Gastroesophageal sphincter (tissue), 4 donors: ENCODE data around the gene CCSER1. TPM values are rescaled to one million over a fixed set of nuclear protein-coding genes. Genes with fewer than 3 reads are reported as not detected.
"Not testable (repeated sequence)": the region's sequence is repeated elsewhere in the genome, so short reads cannot be mapped to it uniquely, and the experiment has no call there.

Experiments used
- ATAC-seq: fragments of 150-250 bp; one replicate; pipeline ENCODE4 v1.9.1; 2016; ENCODE audit warnings: mild to moderate bottlenecking, moderate library complexity
- H3K27ac ChIP-seq, 4 donors: fragments of 200-600 bp; sonication (generic) in 3 of 4; 1 replicate in 3 of 4; 2 replicates in 1 of 4; pipeline ENCODE4 v1.5.1; 2016 to 2019
- H3K27me3 ChIP-seq: fragments of 200-600 bp; sonication (generic); one replicate; pipeline ENCODE4 v1.5.1; 2019
- H3K36me3 ChIP-seq, 2 donors: fragments of 200-600 bp; sonication (generic); one replicate each; pipeline ENCODE4 v1.5.1; 2019; ENCODE audit warnings: control low read depth in 1 of 2
- H3K4me1 ChIP-seq, 3 donors: fragments of 200-600 bp; sonication (generic); 1 replicate in 2 of 3; 2 replicates in 1 of 3; pipeline ENCODE4 v1.5.1; 2016 to 2019; ENCODE audit warnings: control low read depth in 2 of 3
- H3K4me3 ChIP-seq, 2 donors: fragments of 200-600 bp; sonication (generic); one replicate each; pipeline ENCODE4 v1.5.1; 2019; ENCODE audit warnings: mild to moderate bottlenecking in 1 of 2, moderate library complexity in 1 of 2
- H3K9me3 ChIP-seq, 3 donors: fragments of 200-600 bp; sonication (generic); one replicate each; pipeline ENCODE4 v1.5.1; 2017 to 2019; ENCODE audit warnings: control low read depth in 2 of 3
- EP300 ChIP-seq: sonication (generic); formaldehyde crosslinking; IDR thresholded peaks from one replicate; pipeline ENCODE4 v1.6.1; 2017; ENCODE audit warnings: antibody characterized with exemption, mild to moderate bottlenecking
- POLR2A ChIP-seq, 2 donors: fragments of 450-650 bp; IDR thresholded peaks; one replicate each; pipeline ENCODE4 v1.6.1; 2017; ENCODE audit warnings: antibody characterized with exemption in 2 of 2, mild to moderate bottlenecking in 2 of 2, moderate library complexity in 1 of 2
- POLR2AphosphoS5 ChIP-seq: sonication (generic); formaldehyde crosslinking; IDR thresholded peaks from one replicate; pipeline ENCODE4 v1.6.1; 2017; ENCODE audit warnings: antibody characterized with exemption
- WGBS, 2 donors: methylation state at CpG; one replicate each; pipeline ENCODE4 v1.1.5; 2018; ENCODE audit warnings: low coverage in 1 of 2; 5-methylcytosine and 5-hydroxymethylcytosine counted together
- total RNA-seq, 4 donors: library from RNA; depleted of rRNA; stranded (reverse); fragments of >200 nt; gene quantifications; one replicate each; pipeline ENCODE4 v1.1.0, GENCODE V29; 2016
- TF ChIP-seq, protein P1 (sequence below), 4 experiments: fragments of 200-600 bp in 2 of 4; fragments of 450-650 bp in 2 of 4; sonication (generic) in 1 of 4; IDR thresholded peaks; one replicate each; pipeline ENCODE4 v1.5.1; 2017 to 2019; ENCODE audit warnings: antibody characterized with exemption in 4 of 4, mild to moderate bottlenecking in 2 of 4, moderate library complexity in 2 of 4

The CCSER1 gene
- total RNA-seq, 4 donors from 2014 or later: 2.4 to 9.3 (median 4.6) TPM

GRCh38 chr4:91359041-91360031 lies 1232.1 kb downstream of the CCSER1 start:
- Histone ChIP-seq H3K27me3 (no peaks in the 10 kb centered on the region), H3K27ac (no peak overlapping the region), H3K4me1 (no peaks in the 10 kb centered on the region), H3K4me3 (no peak overlapping the region), H3K9me3 (no peaks in the 10 kb centered on the region), H3K36me3 (no peaks in the 10 kb centered on the region)
- no peak for ATAC-seq
- 86 to 91% methylated on average over 7 to 8 of the region's 8 CpGs for WGBS, 2 donors
- TF ChIP-seq POLR2AphosphoS5: no peak
- TF ChIP-seq, protein P1, sequence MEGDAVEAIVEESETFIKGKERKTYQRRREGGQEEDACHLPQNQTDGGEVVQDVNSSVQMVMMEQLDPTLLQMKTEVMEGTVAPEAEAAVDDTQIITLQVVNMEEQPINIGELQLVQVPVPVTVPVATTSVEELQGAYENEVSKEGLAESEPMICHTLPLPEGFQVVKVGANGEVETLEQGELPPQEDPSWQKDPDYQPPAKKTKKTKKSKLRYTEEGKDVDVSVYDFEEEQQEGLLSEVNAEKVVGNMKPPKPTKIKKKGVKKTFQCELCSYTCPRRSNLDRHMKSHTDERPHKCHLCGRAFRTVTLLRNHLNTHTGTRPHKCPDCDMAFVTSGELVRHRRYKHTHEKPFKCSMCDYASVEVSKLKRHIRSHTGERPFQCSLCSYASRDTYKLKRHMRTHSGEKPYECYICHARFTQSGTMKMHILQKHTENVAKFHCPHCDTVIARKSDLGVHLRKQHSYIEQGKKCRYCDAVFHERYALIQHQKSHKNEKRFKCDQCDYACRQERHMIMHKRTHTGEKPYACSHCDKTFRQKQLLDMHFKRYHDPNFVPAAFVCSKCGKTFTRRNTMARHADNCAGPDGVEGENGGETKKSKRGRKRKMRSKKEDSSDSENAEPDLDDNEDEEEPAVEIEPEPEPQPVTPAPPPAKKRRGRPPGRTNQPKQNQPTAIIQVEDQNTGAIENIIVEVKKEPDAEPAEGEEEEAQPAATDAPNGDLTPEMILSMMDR (IDR thresholded peaks at IDR 0.05): no peak
- no peak for TF ChIP-seq EP300

DNA sequence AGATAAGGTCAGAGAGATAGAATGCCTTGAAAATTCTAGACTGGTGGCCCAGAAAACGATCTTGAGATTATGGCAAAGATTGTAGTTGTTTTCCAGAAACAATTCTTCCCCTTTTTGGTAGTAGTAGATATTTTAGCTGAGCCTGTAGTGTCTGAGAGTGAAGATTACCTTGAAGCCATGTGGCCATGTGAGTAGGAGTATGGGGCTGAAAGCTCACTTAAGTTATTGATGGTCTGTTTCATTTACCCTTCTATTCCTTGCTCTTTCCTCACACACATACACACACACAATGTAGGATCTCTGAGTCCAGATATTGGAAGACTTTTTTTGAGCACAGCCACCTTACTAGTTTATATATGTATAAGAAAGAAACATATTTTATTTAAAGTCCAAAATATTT lies 1234.9 kb downstream of the CCSER1 start:
- no peaks in the 10 kb centered on the region for H3K27me3 ChIP-seq
- WGBS, 2 donors: 71% methylated on average over 1 of the region's 1 CpG; no CpG with 5 or more reads in 1 of the 2 donors

DNA sequence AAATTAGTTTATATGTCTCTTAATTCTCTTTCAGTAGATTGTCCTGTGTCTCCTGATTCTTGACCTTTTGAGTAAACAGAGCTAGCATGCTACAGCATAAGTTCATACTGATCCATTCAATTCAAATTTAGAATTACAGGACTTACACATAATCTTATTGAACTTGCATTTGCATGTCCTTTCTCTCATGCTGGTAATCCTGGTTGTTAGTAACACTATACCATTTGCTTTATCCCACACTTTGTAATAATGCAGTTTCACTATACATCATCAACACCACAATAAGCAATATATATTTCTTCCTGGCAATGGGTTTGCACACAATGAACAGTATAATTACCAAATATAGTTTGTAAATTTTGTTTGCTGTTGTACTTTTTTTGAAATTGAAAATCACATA lies 1239.4 kb downstream of the CCSER1 start:
- Histone ChIP-seq H3K4me1 (no peaks in the 10 kb centered on the region), H3K36me3 (no peaks in the 10 kb centered on the region), H3K9me3 (no peaks in the 10 kb centered on the region), H3K4me3 (no peak overlapping the region), H3K27me3 (no peaks in the 10 kb centered on the region), H3K27ac (no peak overlapping the region)
- ATAC-seq: no peak
- TF ChIP-seq POLR2A (IDR thresholded peaks at IDR 0.05): no peak
- TF ChIP-seq EP300: no peak
- TF ChIP-seq, protein P1 (IDR thresholded peaks at IDR 0.05): no peak
- no peak for TF ChIP-seq POLR2AphosphoS5

More for the DNA sequence above, 1234.9 kb downstream of the CCSER1 start:
- TF ChIP-seq POLR2AphosphoS5: no peak
- Histone ChIP-seq H3K4me3 (no peak overlapping the region), H3K9me3 (no peaks in the 10 kb centered on the region), H3K27ac (no peak overlapping the region), H3K4me1 (no peaks in the 10 kb centered on the region), H3K36me3 (no peaks in the 10 kb centered on the region)
- ATAC-seq: no peak

- WGBS, 2 donors: 50 to 89% methylated on average over 1 to 3 of the region's 3 CpGs
- TF ChIP-seq EP300: no peak
- TF ChIP-seq POLR2A (IDR thresholded peaks at IDR 0.05): no peak
- TF ChIP-seq POLR2AphosphoS5: no peak
- TF ChIP-seq, protein P1 (IDR thresholded peaks at IDR 0.05): no peak
- Histone ChIP-seq H3K9me3 (peaks cover 0 to 3% (median 0%) of the 10 kb centered on the region in 3 donors), H3K36me3 (no peaks in the 10 kb centered on the region), H3K27me3 (no peaks in the 10 kb centered on the region), H3K4me1 (no peaks in the 10 kb centered on the region), H3K27ac (no peak overlapping the region), H3K4me3 (no peak overlapping the region)
- ATAC-seq: no peak
Measured at GRCh38 chr4:91369116-91369515, 1241.9 kb downstream of the CCSER1 start.

- Histone ChIP-seq H3K27ac (no peak overlapping the region), H3K36me3 (no peaks in the 10 kb centered on the region), H3K4me1 (no peaks in the 10 kb centered on the region), H3K27me3 (no peaks in the 10 kb centered on the region), H3K4me3 (no peak overlapping the region), H3K9me3 (peaks cover 0 to 28% (median 0%) of the 10 kb centered on the region in 3 donors)
- 38 to 44% methylated on average over 4 of the region's 4 CpGs for WGBS, 2 donors
- no peak for TF ChIP-seq POLR2AphosphoS5
- TF ChIP-seq, protein P1 (IDR thresholded peaks at IDR 0.05): no peak
- TF ChIP-seq POLR2A (IDR thresholded peaks at IDR 0.05): no peak
- no peak for TF ChIP-seq EP300
- no peak for ATAC-seq
Measured at GRCh38 chr4:91373546-91373945, 1246.4 kb downstream of the CCSER1 start.

- not testable (repeated sequence) for H3K36me3 ChIP-seq, ATAC-seq
- WGBS, 2 donors: 84 to 95% methylated on average over 3 to 5 of the region's 7 CpGs
Measured at GRCh38 chr4:91405431-91405830, 1278.2 kb downstream of the CCSER1 start.

More at GRCh38 chr4:91405431-91405830, 1278.2 kb downstream of the CCSER1 start:
- H3K4me3 ChIP-seq, H3K4me1 ChIP-seq, H3K27ac ChIP-seq, H3K9me3 ChIP-seq, H3K27me3 ChIP-seq: not testable (repeated sequence)
